GM18520 (cell line): Measurements from ENCODE around the gene FAM83D.

Experiments used
- ATAC-seq: cut with Tn5 transposase; IDR thresholded peaks from one replicate; pipeline ENCODE4 v1.9.1; 2021; ENCODE audit not compliant: unreplicated experiment

FAM83D gene

DNA sequence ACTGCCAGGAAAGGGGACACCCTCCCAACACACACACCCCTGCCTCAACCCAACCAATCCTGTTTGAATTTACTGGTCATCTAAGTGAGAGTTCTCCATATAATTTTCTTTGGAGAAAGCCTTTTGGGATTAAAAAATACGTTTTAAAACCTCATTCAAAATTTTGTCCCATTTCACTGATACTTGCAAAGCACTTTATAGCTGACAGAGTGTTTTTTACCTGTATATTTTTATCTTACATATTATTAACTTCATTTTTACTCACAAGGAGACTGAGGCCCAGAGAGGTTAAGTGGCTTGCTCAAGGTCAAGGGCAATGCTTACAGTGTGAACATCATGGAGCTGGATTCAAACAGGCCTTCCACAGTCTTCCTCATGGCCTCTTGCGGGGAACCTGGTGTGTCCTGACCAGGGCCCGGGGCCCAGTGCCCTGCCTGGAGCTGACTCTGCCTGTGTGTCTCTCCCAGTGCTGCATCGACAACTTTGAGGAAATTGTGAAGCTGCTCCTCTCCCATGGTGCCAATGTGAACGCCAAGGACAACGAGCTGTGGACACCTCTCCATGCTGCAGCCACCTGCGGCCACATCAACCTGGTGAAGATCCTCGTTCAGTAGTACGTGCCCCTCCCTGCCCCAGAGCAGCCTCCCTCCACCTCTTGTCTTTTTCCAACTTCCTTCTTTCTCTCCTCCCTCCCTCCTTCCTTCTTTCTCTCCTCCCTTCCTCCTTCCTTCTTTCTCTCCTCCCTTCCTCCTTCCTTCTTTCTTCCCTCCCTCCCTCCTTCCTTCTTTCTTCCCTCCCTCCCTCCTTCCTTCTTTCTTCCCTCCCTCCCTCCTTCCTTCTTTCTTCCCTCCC is 30.9 kb upstream of the FAM83D start:
- ATAC-seq: no peak

GRCh38 chr20:38896009-38896594 is 30.1 kb upstream of the FAM83D start:
- ATAC-seq: no peak

- no peak for ATAC-seq
Observed at GRCh38 chr20:38897267-38897666, 28.9 kb upstream of the FAM83D start.

- no peak for ATAC-seq
Observed at GRCh38 chr20:38900606-38901005, 25.6 kb upstream of the FAM83D start.

- no peak for ATAC-seq
Observed at GRCh38 chr20:38902601-38903000, 23.6 kb upstream of the FAM83D start.

GRCh38 chr20:38903335-38903734 is 22.9 kb upstream of the FAM83D start:
- ATAC-seq: no peak

- no peak for ATAC-seq
Observed at GRCh38 chr20:38905375-38905774, 20.8 kb upstream of the FAM83D start.

DNA sequence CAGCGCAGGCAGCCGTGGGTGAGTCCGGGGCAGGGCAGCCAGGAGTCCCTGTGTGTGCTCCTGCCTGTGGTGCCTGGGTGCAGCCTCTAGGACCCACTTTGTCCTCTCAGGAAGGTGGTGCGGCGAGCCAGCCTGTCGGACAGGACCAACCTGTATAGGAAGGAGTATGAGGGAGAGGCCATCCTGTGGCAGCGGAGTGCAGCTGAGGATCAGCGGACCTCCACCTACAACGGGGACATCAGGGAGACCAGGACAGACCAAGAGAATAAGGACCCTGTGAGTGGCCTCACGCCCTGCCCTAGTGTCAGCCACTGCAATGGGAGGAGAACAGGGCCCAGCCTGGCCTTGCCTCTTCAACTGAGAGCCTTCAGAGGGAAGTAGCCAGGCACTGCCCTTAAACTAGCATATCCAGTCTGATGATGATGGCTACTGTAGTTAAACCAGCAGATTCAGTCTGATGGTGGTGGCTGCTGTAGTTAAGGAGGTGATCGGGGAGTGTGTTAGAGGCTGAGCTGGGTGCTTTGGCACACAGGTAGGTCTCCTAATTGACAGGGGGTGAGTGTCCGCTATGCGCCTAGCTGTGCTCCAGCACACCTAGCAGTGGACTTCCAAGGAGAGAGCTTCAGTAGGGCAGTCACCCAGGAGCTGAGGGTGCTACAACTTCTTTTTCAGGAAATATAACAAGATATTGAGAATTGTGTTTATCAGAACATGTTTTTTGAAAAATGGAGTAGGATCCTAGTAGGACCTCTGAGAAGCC is 18.1 kb upstream of the FAM83D start:
- ATAC-seq: no peak

- no peak for ATAC-seq
Observed at GRCh38 chr20:38915355-38915754, 10.9 kb upstream of the FAM83D start.

DNA sequence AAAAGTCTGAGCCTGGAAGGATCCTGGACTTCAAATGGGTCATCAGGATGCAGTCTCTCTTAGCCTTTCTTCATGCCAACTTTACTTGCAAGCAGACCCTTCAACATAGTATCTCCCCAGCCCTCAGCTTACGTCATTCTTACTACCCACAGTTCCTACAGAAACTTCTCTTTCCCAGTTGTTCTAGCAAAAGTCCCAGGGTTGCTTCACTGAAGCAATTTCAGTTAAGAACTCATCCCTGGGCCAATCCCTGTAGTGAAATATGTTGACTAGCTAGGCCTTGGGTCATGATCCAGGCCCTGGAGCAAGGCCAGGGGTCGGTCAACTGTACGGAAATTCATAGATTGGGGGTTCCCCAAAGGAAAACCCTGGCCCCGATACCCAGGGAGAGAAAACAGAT is 8.6 kb upstream of the FAM83D start:
- no peak for ATAC-seq

GRCh38 chr20:38918172-38918571 is 8.0 kb upstream of the FAM83D start:
- ATAC-seq: no peak

GRCh38 chr20:38919683-38920082 is 6.5 kb upstream of the FAM83D start:
- ATAC-seq: no peak

DNA sequence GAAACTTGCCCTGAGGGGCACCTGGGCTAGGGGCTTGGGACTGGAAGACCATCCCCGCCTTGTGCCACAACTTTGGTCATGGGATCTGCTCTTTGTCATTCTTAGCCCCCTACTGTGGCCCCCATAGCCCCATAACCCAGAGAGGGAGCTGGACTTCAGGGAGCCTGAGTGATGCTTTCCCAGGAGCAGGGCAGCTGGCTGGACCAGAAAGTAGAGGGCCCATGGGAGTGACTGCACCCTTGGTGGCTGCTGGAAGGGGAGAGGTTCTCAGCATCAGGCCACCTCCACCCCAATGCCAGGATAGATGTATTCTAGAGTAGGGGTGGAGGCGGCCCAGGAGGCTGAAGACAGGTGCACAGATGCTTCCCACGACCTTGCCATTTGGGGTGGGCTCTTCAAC is 5.8 kb upstream of the FAM83D start:
- ATAC-seq: no peak

DNA sequence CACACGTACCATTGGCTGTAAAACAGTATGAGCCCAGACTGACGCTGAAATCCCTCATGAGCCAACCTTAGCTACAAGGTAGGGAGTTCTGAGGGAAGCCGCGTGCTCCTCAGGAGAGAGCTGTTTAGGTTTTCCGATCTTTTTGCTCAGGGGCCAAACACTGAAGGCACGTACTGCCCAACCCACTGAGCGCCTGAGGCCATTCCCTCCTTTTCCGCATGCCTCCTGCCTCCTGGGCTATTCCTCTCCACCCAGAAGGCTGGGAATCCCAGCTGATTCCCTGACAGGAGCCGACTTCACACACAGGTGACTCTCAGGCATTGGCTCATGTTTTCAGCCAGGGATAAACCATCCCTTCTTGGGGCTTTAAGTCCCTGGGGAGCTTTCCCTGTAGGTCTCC is 5.4 kb upstream of the FAM83D start:
- ATAC-seq: no peak

GRCh38 chr20:38924718-38925117 is 1.5 kb upstream of the FAM83D start:
- no peak for ATAC-seq

GRCh38 chr20:38926934-38927616 is 858 bp downstream of the FAM83D start:
- no peak for ATAC-seq

DNA sequence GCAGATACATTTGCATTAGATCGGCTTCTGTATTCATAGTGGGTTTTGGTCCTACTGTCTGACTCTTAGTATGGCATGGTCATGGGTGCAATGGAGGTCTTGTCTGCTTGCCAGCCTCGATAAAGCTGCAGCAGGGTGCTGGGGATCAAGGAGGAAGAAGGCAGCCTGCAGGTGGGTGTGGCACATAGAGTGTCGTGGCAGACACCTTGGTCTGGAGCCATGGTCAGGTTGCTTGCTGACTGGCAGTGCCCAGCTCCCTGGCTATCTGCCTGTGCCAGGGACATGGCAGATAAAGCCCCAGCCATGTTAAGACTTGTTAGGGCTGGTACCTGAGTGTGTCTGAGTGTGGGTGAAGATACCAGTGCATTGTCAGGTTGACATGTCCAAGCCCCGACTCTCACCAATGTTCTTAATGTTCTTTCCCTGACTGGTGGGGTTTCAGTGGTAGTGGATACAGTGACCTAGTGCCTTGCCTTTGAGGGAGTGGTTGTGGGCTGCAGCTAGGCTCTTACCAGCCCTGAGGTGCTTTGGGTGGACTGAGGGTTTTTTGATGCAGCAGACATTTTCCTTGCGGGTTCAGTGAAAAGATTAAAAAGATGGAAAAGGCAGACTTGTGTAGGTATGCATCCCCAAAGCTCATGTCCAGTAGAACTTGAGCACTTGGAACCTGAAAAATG is 1.8 kb downstream of the FAM83D start:
- no peak for ATAC-seq

GRCh38 chr20:38930242-38930569 is 4.0 kb downstream of the FAM83D start:
- ATAC-seq: no peak

DNA sequence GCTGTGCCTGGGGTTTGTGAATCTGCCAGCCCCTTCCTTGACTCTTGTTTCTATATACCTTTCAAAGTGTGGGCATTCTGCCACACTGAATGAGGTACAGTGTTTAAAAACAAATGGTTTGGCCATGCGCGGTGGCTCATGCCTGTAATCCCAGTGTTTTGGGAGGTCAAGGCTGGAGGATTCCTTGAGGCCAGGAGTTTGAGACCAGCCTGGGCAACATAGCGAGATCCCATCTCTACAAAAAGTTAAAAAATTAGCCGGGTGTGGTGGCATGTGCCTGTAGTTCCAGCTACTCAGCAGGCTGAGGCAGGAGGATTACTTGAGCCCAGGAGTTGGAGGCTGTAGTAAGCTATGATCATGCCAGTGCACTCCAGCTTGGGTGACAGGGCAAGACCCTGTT is 5.8 kb downstream of the FAM83D start:
- ATAC-seq: no peak

- no peak for ATAC-seq
Observed at GRCh38 chr20:38932457-38933120, 6.4 kb downstream of the FAM83D start.
